ENCODE measurements around the gene LUZP1. TPM values are rescaled to one million over a fixed set of nuclear protein-coding genes. Genes with fewer than 3 reads are reported as not detected.

The LUZP1 gene
- total and polyA plus RNA-seq, 2 donors (not counting 1 experiment from before 2014, with no cell fraction given): 18.8 to 27.2 TPM

GRCh38 chr1:23122796-23123195 is 45.9 kb downstream of the LUZP1 start:
- no peak overlapping the region for H3K4me3 ChIP-seq (replicated peaks in 1 of 4; ENCODE audit: control extremely low read depth in 1 of 4, insufficient read depth in 1 of 4, low read depth in 3 of 4, low read length in 4 of 4)
- no peak overlapping the region for H3K9ac ChIP-seq (ENCODE audit: insufficient read depth, low read length)
- H3K79me2 ChIP-seq (ENCODE audit: control insufficient read depth, insufficient read depth, low read length): peaks cover 35% of the 10 kb centered on the region
- DNase-seq (ENCODE audit: low read depth in 2 of 2): no peak
- peak overlapping the region; percentile 73 for H3K4me2 ChIP-seq (ENCODE audit: extremely low read depth, insufficient read depth, low read length)
- H4K20me1 ChIP-seq (ENCODE audit: control insufficient read depth, extremely low read depth, insufficient read depth, low read length): no peaks in the 10 kb centered on the region
- H3K27ac ChIP-seq (ENCODE audit: insufficient read depth, low read length): no peak overlapping the region
- no peaks in the 10 kb centered on the region for H3K27me3 ChIP-seq (ENCODE audit: control insufficient read depth, insufficient read depth, low read length)
- no peak overlapping the region for H2AFZ ChIP-seq (ENCODE audit: low read length)
- H3K4me1 ChIP-seq (ENCODE audit: control insufficient read depth, extremely low read depth, insufficient read depth, low read length): peaks cover 3% of the 10 kb centered on the region
- TF ChIP-seq EZH2 (IDR thresholded peaks at IDR 0.05; ENCODE audit: low read length, missing control alignments): no peak
- TF ChIP-seq CTCF (conservative IDR thresholded peaks at IDR 0.05 in 1 of 2, IDR thresholded peaks at IDR 0.05 in 1 of 2; ENCODE audit: low read depth in 1 of 2, low read length in 2 of 2): no peak
- no peaks in the 10 kb centered on the region for H3K9me3 ChIP-seq (ENCODE audit: control insufficient read depth, insufficient read depth, low read depth, low read length)
- no peaks in the 10 kb centered on the region for H3K36me3 ChIP-seq (ENCODE audit: control insufficient read depth, insufficient read depth, low read length)

- no peaks in the 10 kb centered on the region for H3K27me3 ChIP-seq (ENCODE audit: control insufficient read depth, insufficient read depth, low read length)
- H3K4me2 ChIP-seq (ENCODE audit: extremely low read depth, insufficient read depth, low read length): peak overlapping the region; percentile 53
- H3K27ac ChIP-seq (ENCODE audit: insufficient read depth, low read length): no peak overlapping the region
- peaks cover 35% of the 10 kb centered on the region for H3K79me2 ChIP-seq (ENCODE audit: control insufficient read depth, insufficient read depth, low read length)
- no peaks in the 10 kb centered on the region for H4K20me1 ChIP-seq (ENCODE audit: control insufficient read depth, extremely low read depth, insufficient read depth, low read length)
- no peaks in the 10 kb centered on the region for H3K36me3 ChIP-seq (ENCODE audit: control insufficient read depth, insufficient read depth, low read length)
- TF ChIP-seq EZH2 (IDR thresholded peaks at IDR 0.05; ENCODE audit: low read length, missing control alignments): no peak
- no peak for TF ChIP-seq CTCF (conservative IDR thresholded peaks at IDR 0.05 in 1 of 2, IDR thresholded peaks at IDR 0.05 in 1 of 2; ENCODE audit: low read depth in 1 of 2, low read length in 2 of 2)
- no peak overlapping the region for H2AFZ ChIP-seq (ENCODE audit: low read length)
- H3K9ac ChIP-seq (ENCODE audit: insufficient read depth, low read length): no peak overlapping the region
- H3K4me3 ChIP-seq (replicated peaks in 1 of 4; ENCODE audit: control extremely low read depth in 1 of 4, insufficient read depth in 1 of 4, low read depth in 3 of 4, low read length in 4 of 4): no peak overlapping the region
- DNase-seq (ENCODE audit: low read depth in 2 of 2): peak; percentile 81 to 85
- no peaks in the 10 kb centered on the region for H3K9me3 ChIP-seq (ENCODE audit: control insufficient read depth, insufficient read depth, low read depth, low read length)
- H3K4me1 ChIP-seq (ENCODE audit: control insufficient read depth, extremely low read depth, insufficient read depth, low read length): peaks cover 3% of the 10 kb centered on the region
Measured at GRCh38 chr1:23122023-23122748, 46.5 kb downstream of the LUZP1 start.

DNA sequence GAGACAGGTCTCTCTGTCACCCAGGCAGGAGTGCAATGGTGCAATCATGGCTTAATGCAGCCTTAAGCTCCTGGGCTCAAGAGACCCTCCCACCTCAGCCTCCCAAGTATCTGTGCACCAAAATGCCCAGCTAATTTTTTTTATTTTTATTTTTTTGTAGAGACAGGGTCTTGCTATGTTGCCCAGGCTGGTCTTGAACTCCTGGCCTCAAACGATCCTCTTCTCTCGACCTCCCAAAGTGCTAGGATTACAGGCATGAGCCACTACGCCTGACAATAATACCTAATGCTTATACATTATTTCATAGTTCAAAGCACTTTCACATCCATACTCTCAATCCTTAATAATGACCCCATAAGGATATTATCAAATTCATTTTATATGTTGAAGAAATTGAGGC is 48.3 kb downstream of the LUZP1 start:
- no peak overlapping the region for H3K27ac ChIP-seq (ENCODE audit: insufficient read depth, low read length)
- peaks cover 45% of the 10 kb centered on the region for H3K79me2 ChIP-seq (ENCODE audit: control insufficient read depth, insufficient read depth, low read length)
- H3K27me3 ChIP-seq (ENCODE audit: control insufficient read depth, insufficient read depth, low read length): no peaks in the 10 kb centered on the region
- H3K4me1 ChIP-seq (ENCODE audit: control insufficient read depth, extremely low read depth, insufficient read depth, low read length): no peaks in the 10 kb centered on the region
- H3K36me3 ChIP-seq (ENCODE audit: control insufficient read depth, insufficient read depth, low read length): no peaks in the 10 kb centered on the region
- no peaks in the 10 kb centered on the region for H4K20me1 ChIP-seq (ENCODE audit: control insufficient read depth, extremely low read depth, insufficient read depth, low read length)
- H2AFZ ChIP-seq (ENCODE audit: low read length): no peak overlapping the region
- H3K9ac ChIP-seq (ENCODE audit: insufficient read depth, low read length): no peak overlapping the region
- no peak overlapping the region for H3K4me3 ChIP-seq (replicated peaks in 1 of 4; ENCODE audit: control extremely low read depth in 1 of 4, insufficient read depth in 1 of 4, low read depth in 3 of 4, low read length in 4 of 4)
- no peak for TF ChIP-seq EZH2 (IDR thresholded peaks at IDR 0.05; ENCODE audit: low read length, missing control alignments)
- TF ChIP-seq CTCF (conservative IDR thresholded peaks at IDR 0.05 in 1 of 2, IDR thresholded peaks at IDR 0.05 in 1 of 2; ENCODE audit: low read depth in 1 of 2, low read length in 2 of 2): no peak
- no peak for DNase-seq (ENCODE audit: low read depth in 2 of 2)
- H3K9me3 ChIP-seq (ENCODE audit: control insufficient read depth, insufficient read depth, low read depth, low read length): no peaks in the 10 kb centered on the region
- no peak overlapping the region for H3K4me2 ChIP-seq (ENCODE audit: extremely low read depth, insufficient read depth, low read length)

Measured in fibroblast of lung (primary cell).